KG1 (cell line): ENCODE measurements around the gene RAET1E.
A peak's percentile ranks its signal among the peaks of the same experiment; 100 is the strongest.
"Not testable (repeated sequence)": the region's sequence is repeated elsewhere in the genome, so short reads cannot be mapped to it uniquely, and the experiment has no call there.

Experiments
- DNase-seq: peaks from one replicate; lab custom pipeline; 2025; lab: John Stamatoyannopoulos, UW

RAET1E gene

GRCh38 chr6:149889326-149889725 lies 8.6 kb downstream of the RAET1E start:
- DNase-seq = no peak

GRCh38 chr6:149888659-149889058 lies 9.3 kb downstream of the RAET1E start:
- DNase-seq = no peak

GRCh38 chr6:149888093-149888492 lies 9.8 kb downstream of the RAET1E start:
- no peak for DNase-seq

GRCh38 chr6:149887343-149887742 lies 10.6 kb downstream of the RAET1E start:
- DNase-seq = no peak

GRCh38 chr6:149885888-149886287 lies 12.0 kb downstream of the RAET1E start:
- DNase-seq = no peak

GRCh38 chr6:149884617-149885016 lies 13.3 kb downstream of the RAET1E start:
- DNase-seq = no peak

- no peak for DNase-seq
These were observed 13.7 kb downstream of the RAET1E start for GRCh38 chr6:149884215-149884614.

GRCh38 chr6:149881860-149882259 lies 16.1 kb downstream of the RAET1E start:
- DNase-seq = no peak

- DNase-seq = no peak
These were observed 16.7 kb downstream of the RAET1E start for GRCh38 chr6:149881066-149881766.

- no peak for DNase-seq
These were observed 20.3 kb downstream of the RAET1E start for GRCh38 chr6:149877659-149878058.

GRCh38 chr6:149876241-149876933 lies 21.5 kb downstream of the RAET1E start:
- DNase-seq = no peak

GRCh38 chr6:149872233-149872632 lies 25.7 kb downstream of the RAET1E start:
- no peak for DNase-seq

GRCh38 chr6:149871182-149871581 lies 26.7 kb downstream of the RAET1E start:
- DNase-seq = no peak

GRCh38 chr6:149869275-149869892 lies 28.5 kb downstream of the RAET1E start:
- no peak for DNase-seq

- no peak for DNase-seq
These were observed 29.9 kb downstream of the RAET1E start for GRCh38 chr6:149867876-149868640.

GRCh38 chr6:149864578-149865535 lies 33.1 kb downstream of the RAET1E start:
- peak; percentile 47 for DNase-seq

GRCh38 chr6:149863698-149864577 lies 34.0 kb downstream of the RAET1E start, which contains the start of gene LRP11:
Gene LRP11 (minus strand): TSS chr6:149864359. CDS start chr6:149864020, 339 bp downstream.
- DNase-seq = peak; percentile 32

- DNase-seq = peak; percentile 18
These were observed 34.8 kb downstream of the RAET1E start for GRCh38 chr6:149862922-149863697.

- DNase-seq = not testable (repeated sequence)
These were observed 35.5 kb downstream of the RAET1E start for GRCh38 chr6:149862424-149862738.
